H1 (cell line): ENCODE data around the gene MARS2.

ENCODE experiments used
- CBX5 ChIP-seq: fragments of 300-800, 300-1000 bp; sonication (generic); IDR thresholded peaks from 2 replicates; pipeline ENCODE4 v1.7.1; 2016; ENCODE audit warnings: antibody characterized with exemption, low read length, low read depth
- CHD1 ChIP-seq: IDR thresholded peaks from 2 replicates; pipeline ENCODE4 v1.6.1; 2012; ENCODE audit warnings: low read depth, low read length, improper control_type of control experiment
- CHD2 ChIP-seq: IDR thresholded peaks from 2 replicates; pipeline ENCODE4 v1.6.1; 2012; ENCODE audit warnings: low read length, improper control_type of control experiment
- EZH2 ChIP-seq: fragments of 200-600 bp; sonication (generic); IDR thresholded peaks from 2 replicates; pipeline ENCODE4 v1.7.1; 2012; ENCODE audit warnings: low read depth, mild to moderate bottlenecking, moderate library complexity, low read length, inconsistent platforms; ENCODE audit not compliant: severe bottlenecking
- GTF2F1 ChIP-seq: IDR thresholded peaks from 2 replicates; pipeline ENCODE4 v1.6.1; 2012; ENCODE audit warnings: low read depth, low read length, improper control_type of control experiment, borderline replicate concordance
- JUND ChIP-seq: IDR thresholded peaks from 2 replicates; pipeline ENCODE4 v1.6.1; 2011; ENCODE audit warnings: mild to moderate bottlenecking, improper control_type of control experiment, low read length
- KDM1A ChIP-seq: fragments of 200-600, 300-600 bp; sonication (generic); IDR thresholded peaks from 2 replicates; pipeline ENCODE4 v1.7.1; 2016; ENCODE audit warnings: mild to moderate bottlenecking, low read length, borderline replicate concordance
- NRF1 ChIP-seq: IDR thresholded peaks from 2 replicates; pipeline ENCODE4 v1.6.1; 2011; ENCODE audit warnings: mild to moderate bottlenecking, low read depth, low read length, improper control_type of control experiment
- POLR2A ChIP-seq, 2 experiments: IDR thresholded peaks; 1 replicate in 1 of 2; 2 replicates in 1 of 2; pipeline ENCODE4 v1.6.1; 2011; ENCODE audit warnings: low read depth in 2 of 2, low read length in 2 of 2, mild to moderate bottlenecking in 2 of 2; ENCODE audit errors: control extremely low read depth in 1 of 2
- RFX5 ChIP-seq: IDR thresholded peaks from 2 replicates; pipeline ENCODE4 v1.6.1; 2011; ENCODE audit warnings: low read depth, low read length, improper control_type of control experiment, borderline replicate concordance
- RXRA ChIP-seq: IDR thresholded peaks from 2 replicates; pipeline ENCODE4 v1.6.1; 2011; ENCODE audit warnings: low read depth, mild to moderate bottlenecking, low read length, moderate library complexity; ENCODE audit not compliant: insufficient read depth
- TEAD4 ChIP-seq: IDR thresholded peaks from 2 replicates; pipeline ENCODE4 v1.6.1; 2012; ENCODE audit warnings: low read depth, low read length, inconsistent platforms, mixed read lengths
- TF ChIP-seq, protein P1 (sequence below), 3 experiments: IDR thresholded peaks; 1 replicate in 2 of 3; 2 replicates in 1 of 3; pipeline versions ENCODE4 v1.5.1 to v1.6.1; 2011; ENCODE audit warnings: low read length in 3 of 3, mild to moderate bottlenecking in 3 of 3, inconsistent platforms in 2 of 3, low read depth in 1 of 3, moderate library complexity in 1 of 3; ENCODE audit not compliant: insufficient read depth in 1 of 3; ENCODE audit errors: control extremely low read depth in 1 of 3
- TF ChIP-seq, protein P2 (sequence below): IDR thresholded peaks from 2 replicates; pipeline ENCODE4 v1.6.1; 2012; ENCODE audit warnings: inconsistent platforms

DNA sequence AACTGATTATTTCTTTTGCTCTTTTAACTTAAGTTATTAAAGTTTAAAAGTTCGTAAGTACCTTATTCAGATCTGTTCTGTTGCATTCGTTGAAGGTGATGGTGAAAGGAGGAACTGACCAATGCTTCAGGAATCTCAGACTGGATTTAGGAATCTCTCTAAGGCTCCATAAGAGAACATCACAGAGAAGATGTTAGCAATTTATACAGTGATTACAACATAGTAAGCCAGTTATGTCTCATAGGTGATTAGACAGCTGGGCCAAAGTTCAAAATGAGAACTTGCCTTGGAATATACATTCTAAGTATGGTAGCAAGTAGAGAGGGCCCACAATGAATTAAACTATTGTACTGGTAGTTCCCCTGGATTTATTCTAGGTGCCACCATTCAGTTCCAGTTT lies 3.2 kb downstream of the MARS2 start:
- TF ChIP-seq CHD1 (no peak), CBX5 (no peak), TEAD4 (no peak), EZH2 (no peak), NRF1 (no peak), RFX5 (no peak), KDM1A (no peak), GTF2F1 (no peak), POLR2A (IDR thresholded peaks at IDR 0.05; ENCODE audit: control extremely low read depth in 1 of 2, low read depth in 2 of 2, low read length in 2 of 2) (no peak), CHD2 (no peak), JUND (no peak), RXRA (no peak)
- TF ChIP-seq, protein P1, sequence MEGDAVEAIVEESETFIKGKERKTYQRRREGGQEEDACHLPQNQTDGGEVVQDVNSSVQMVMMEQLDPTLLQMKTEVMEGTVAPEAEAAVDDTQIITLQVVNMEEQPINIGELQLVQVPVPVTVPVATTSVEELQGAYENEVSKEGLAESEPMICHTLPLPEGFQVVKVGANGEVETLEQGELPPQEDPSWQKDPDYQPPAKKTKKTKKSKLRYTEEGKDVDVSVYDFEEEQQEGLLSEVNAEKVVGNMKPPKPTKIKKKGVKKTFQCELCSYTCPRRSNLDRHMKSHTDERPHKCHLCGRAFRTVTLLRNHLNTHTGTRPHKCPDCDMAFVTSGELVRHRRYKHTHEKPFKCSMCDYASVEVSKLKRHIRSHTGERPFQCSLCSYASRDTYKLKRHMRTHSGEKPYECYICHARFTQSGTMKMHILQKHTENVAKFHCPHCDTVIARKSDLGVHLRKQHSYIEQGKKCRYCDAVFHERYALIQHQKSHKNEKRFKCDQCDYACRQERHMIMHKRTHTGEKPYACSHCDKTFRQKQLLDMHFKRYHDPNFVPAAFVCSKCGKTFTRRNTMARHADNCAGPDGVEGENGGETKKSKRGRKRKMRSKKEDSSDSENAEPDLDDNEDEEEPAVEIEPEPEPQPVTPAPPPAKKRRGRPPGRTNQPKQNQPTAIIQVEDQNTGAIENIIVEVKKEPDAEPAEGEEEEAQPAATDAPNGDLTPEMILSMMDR (IDR thresholded peaks at IDR 0.05; ENCODE audit: control extremely low read depth in 1 of 3, insufficient read depth in 1 of 3, low read depth in 1 of 3, low read length in 3 of 3): no peak
- TF ChIP-seq, protein P2, sequence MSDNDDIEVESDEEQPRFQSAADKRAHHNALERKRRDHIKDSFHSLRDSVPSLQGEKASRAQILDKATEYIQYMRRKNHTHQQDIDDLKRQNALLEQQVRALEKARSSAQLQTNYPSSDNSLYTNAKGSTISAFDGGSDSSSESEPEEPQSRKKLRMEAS: no peak
